Gastroesophageal sphincter (tissue), 4 donors: ENCODE results near the gene CAMSAP1. TPM values are rescaled to one million over a fixed set of nuclear protein-coding genes. Genes with fewer than 3 reads are reported as not detected.

ENCODE experiments used
- ATAC-seq: fragments of 150-250 bp; one replicate; pipeline ENCODE4 v1.9.1; 2016; ENCODE audit warnings: mild to moderate bottlenecking, moderate library complexity
- H3K27ac ChIP-seq, 4 donors: fragments of 200-600 bp; sonication (generic) in 3 of 4; 1 replicate in 3 of 4; 2 replicates in 1 of 4; pipeline ENCODE4 v1.5.1; 2016 to 2019
- H3K27me3 ChIP-seq: fragments of 200-600 bp; sonication (generic); one replicate; pipeline ENCODE4 v1.5.1; 2019
- H3K36me3 ChIP-seq, 2 donors: fragments of 200-600 bp; sonication (generic); one replicate each; pipeline ENCODE4 v1.5.1; 2019; ENCODE audit warnings: control low read depth in 1 of 2
- H3K4me1 ChIP-seq, 3 donors: fragments of 200-600 bp; sonication (generic); 1 replicate in 2 of 3; 2 replicates in 1 of 3; pipeline ENCODE4 v1.5.1; 2016 to 2019; ENCODE audit warnings: control low read depth in 2 of 3
- H3K4me3 ChIP-seq, 2 donors: fragments of 200-600 bp; sonication (generic); one replicate each; pipeline ENCODE4 v1.5.1; 2019; ENCODE audit warnings: mild to moderate bottlenecking in 1 of 2, moderate library complexity in 1 of 2
- H3K9me3 ChIP-seq, 3 donors: fragments of 200-600 bp; sonication (generic); one replicate each; pipeline ENCODE4 v1.5.1; 2017 to 2019; ENCODE audit warnings: control low read depth in 2 of 3
- EP300 ChIP-seq: sonication (generic); formaldehyde crosslinking; IDR thresholded peaks from one replicate; pipeline ENCODE4 v1.6.1; 2017; ENCODE audit warnings: antibody characterized with exemption, mild to moderate bottlenecking
- POLR2A ChIP-seq, 2 donors: fragments of 450-650 bp; IDR thresholded peaks; one replicate each; pipeline ENCODE4 v1.6.1; 2017; ENCODE audit warnings: antibody characterized with exemption in 2 of 2, mild to moderate bottlenecking in 2 of 2, moderate library complexity in 1 of 2
- POLR2AphosphoS5 ChIP-seq: sonication (generic); formaldehyde crosslinking; IDR thresholded peaks from one replicate; pipeline ENCODE4 v1.6.1; 2017; ENCODE audit warnings: antibody characterized with exemption
- WGBS, 2 donors: methylation state at CpG; one replicate each; pipeline ENCODE4 v1.1.5; 2018; ENCODE audit warnings: low coverage in 1 of 2; 5-methylcytosine and 5-hydroxymethylcytosine counted together
- total RNA-seq, 4 donors: library from RNA; depleted of rRNA; stranded (reverse); fragments of >200 nt; gene quantifications; one replicate each; pipeline ENCODE4 v1.1.0, GENCODE V29; 2016
- TF ChIP-seq, protein P1 (sequence below), 4 experiments: fragments of 200-600 bp in 2 of 4; fragments of 450-650 bp in 2 of 4; sonication (generic) in 1 of 4; IDR thresholded peaks; one replicate each; pipeline ENCODE4 v1.5.1; 2017 to 2019; ENCODE audit warnings: antibody characterized with exemption in 4 of 4, mild to moderate bottlenecking in 2 of 4, moderate library complexity in 2 of 4

CAMSAP1 gene
- total RNA-seq, 4 donors from 2014 or later = 27.5 to 49.2 (median 28.2) TPM

DNA sequence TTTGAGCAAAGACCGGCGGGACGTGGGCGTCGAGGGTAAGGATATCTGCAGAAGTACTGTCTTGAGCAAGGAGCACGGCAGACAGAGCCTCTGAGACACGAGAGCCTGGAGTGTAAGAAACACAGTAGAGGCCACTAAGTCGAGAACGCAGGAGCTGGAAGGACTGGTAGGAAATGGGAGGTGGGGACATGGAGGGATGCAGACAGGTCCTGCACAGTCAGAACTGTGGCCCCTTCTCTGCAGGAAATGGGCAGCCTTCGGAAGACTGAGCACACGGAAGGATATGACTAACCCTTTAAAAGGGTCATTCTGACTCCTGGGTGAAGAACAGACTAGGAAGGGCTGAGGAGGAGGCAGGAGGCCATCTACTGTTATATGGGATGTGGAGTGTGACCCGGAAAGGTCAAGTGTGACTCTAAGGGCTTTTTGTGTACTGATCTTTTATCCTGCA is 1.4 kb upstream of the CAMSAP1 start:
- H3K36me3 ChIP-seq = peaks cover 0 to 34% of the 10 kb centered on the region in 2 donors
- peak overlapping the region in 1 of 2 donors; percentile 93 for H3K4me3 ChIP-seq
- no peak overlapping the region for H3K27ac ChIP-seq
- no peak for TF ChIP-seq POLR2A (IDR thresholded peaks at IDR 0.05)
- TF ChIP-seq, protein P1, sequence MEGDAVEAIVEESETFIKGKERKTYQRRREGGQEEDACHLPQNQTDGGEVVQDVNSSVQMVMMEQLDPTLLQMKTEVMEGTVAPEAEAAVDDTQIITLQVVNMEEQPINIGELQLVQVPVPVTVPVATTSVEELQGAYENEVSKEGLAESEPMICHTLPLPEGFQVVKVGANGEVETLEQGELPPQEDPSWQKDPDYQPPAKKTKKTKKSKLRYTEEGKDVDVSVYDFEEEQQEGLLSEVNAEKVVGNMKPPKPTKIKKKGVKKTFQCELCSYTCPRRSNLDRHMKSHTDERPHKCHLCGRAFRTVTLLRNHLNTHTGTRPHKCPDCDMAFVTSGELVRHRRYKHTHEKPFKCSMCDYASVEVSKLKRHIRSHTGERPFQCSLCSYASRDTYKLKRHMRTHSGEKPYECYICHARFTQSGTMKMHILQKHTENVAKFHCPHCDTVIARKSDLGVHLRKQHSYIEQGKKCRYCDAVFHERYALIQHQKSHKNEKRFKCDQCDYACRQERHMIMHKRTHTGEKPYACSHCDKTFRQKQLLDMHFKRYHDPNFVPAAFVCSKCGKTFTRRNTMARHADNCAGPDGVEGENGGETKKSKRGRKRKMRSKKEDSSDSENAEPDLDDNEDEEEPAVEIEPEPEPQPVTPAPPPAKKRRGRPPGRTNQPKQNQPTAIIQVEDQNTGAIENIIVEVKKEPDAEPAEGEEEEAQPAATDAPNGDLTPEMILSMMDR (IDR thresholded peaks at IDR 0.05) = no peak
- TF ChIP-seq POLR2AphosphoS5 = no peak
- TF ChIP-seq EP300 = no peak
- no peak for ATAC-seq
- 86 to 92% methylated on average over 9 to 12 of the region's 12 CpGs for WGBS, 2 donors
- H3K9me3 ChIP-seq = peaks cover 0 to 15% (median 0%) of the 10 kb centered on the region in 3 donors
- H3K4me1 ChIP-seq = peaks cover 0 to 48% (median 22%) of the 10 kb centered on the region in 3 donors
- no peaks in the 10 kb centered on the region for H3K27me3 ChIP-seq

DNA sequence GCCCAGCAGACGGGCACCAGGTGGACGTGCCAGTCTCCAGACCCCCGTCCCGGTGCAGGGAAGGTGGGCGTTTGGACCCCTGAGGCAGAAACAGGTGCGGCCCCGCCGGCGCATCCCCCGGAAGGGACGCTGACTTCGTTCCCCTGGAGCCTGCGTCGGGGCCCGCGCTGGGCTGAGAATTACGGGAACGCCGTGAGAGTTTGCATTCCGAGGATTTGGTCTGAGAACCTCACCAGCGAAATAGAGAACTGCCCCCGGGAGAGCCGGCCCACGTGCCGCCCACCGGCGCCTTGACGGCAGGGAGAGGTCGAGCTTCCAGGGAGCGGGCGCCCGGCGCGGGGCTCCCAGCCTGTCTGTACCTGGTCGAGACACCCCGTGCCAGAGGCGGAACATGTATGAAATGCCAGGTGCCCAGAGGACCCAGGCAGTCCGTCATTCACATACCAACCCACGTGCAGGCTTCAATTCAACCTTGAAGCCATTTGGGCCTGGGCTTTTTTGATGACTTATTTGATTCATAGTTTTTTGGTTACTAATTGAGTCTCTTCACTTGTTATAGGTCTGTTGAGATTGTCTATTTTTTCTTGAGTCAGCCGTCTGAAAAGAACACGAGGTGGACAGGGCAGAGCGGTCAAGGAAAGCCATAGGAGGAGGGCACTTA is 877 bp upstream of the CAMSAP1 start:
- no peak for ATAC-seq
- H3K27ac ChIP-seq = peak overlapping the region; percentile 34 to 89 (median 84)
- peak overlapping the region; percentile 83 to 93 for H3K4me3 ChIP-seq
- H3K36me3 ChIP-seq = peaks cover 0 to 28% of the 10 kb centered on the region in 2 donors
- peaks cover 0 to 9% (median 0%) of the 10 kb centered on the region in 3 donors for H3K9me3 ChIP-seq
- H3K4me1 ChIP-seq = peaks cover 0 to 53% (median 22%) of the 10 kb centered on the region in 3 donors
- H3K27me3 ChIP-seq = no peaks in the 10 kb centered on the region
- WGBS, 2 donors = 0 to 100% methylated on average over 1 to 2 of the region's 42 CpGs
- TF ChIP-seq, protein P1 (IDR thresholded peaks at IDR 0.05) = no peak
- TF ChIP-seq POLR2AphosphoS5 (no peak), EP300 (no peak), POLR2A (IDR thresholded peaks at IDR 0.05) (no peak)

DNA sequence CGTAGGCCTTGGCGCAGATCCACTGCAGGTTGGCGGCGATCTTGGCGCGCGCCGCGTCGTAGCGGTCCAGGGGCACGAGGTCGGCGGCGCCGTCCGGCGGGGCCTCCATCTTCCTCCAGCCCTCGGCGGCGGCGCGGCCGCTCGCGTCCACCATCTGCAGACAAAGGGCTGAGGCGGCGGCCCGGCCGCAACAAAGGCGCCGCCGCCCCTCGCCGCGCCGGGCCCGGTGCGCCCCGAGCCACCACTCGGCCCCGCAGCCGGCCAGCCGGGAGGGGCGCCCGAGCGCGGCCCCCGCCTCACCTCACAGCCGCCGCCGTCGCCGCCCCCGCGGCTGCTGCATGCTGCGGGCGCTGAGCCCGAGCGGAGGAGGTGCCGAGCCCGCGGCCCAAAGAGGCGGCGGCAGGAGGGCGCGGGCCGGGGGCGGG is 328 bp downstream of the CAMSAP1 start:
- Histone ChIP-seq H3K4me3 (peak overlapping the region; percentile 84 to 93), H3K4me1 (peaks cover 0 to 64% (median 22%) of the 10 kb centered on the region in 3 donors), H3K9me3 (no peaks in the 10 kb centered on the region), H3K27ac (peak overlapping the region in 3 of 4 donors; percentile 77 to 87 (median 85)), H3K36me3 (peaks cover 0 to 16% of the 10 kb centered on the region in 2 donors), H3K27me3 (no peaks in the 10 kb centered on the region)
- peak; percentile 12 for ATAC-seq
- TF ChIP-seq, protein P1 (IDR thresholded peaks at IDR 0.05) = no peak
- TF ChIP-seq POLR2AphosphoS5 (no peak), EP300 (no peak), POLR2A (IDR thresholded peaks at IDR 0.05) (no peak)
- WGBS, 2 donors = no CpG with 5 or more reads among the region's 69 CpGs

DNA sequence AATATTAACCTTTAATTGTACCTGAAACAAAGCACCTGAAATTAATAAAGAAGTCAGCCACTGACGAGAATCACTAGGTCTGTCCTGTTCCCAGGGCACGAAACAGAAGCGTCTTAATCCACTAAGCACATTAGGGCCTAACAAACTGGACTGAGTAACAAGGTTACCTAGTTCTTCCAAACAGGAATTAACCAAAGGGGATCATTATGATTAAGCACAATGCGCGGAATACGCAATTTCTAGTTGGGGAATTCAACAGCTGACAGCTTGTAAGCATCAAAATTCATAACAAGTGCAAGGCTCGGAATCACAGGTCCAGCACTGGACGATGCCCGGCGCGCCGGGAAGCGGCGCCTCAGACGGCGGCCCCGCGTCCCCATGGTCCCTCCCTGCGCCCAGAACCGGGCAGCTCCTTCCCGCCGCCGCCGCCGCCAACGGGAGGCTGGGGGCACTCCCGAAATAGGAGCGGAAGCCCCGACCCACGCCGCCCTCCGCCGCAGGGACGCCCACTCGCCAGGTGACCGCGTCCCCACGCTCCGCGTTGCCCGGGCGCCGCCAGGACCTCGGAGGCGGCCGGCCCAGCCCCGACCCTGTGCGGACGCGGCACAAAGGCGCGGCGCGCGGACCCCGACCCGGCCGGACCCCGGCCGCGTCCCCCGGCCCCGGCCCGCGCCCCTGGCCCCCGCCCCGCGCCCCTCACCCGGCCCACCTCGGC is 898 bp downstream of the CAMSAP1 start:
- H3K27ac ChIP-seq = peak overlapping the region; percentile 54 to 87 (median 81)
- H3K4me1 ChIP-seq = peaks cover 0 to 64% (median 22%) of the 10 kb centered on the region in 3 donors
- no peaks in the 10 kb centered on the region for H3K9me3 ChIP-seq
- 0 to 3% methylated on average over 7 to 8 of the region's 70 CpGs for WGBS, 2 donors
- H3K27me3 ChIP-seq = no peaks in the 10 kb centered on the region
- H3K4me3 ChIP-seq = peak overlapping the region; percentile 84 to 93
- H3K36me3 ChIP-seq = peaks cover 0 to 11% of the 10 kb centered on the region in 2 donors
- TF ChIP-seq, protein P1 (IDR thresholded peaks at IDR 0.05) = no peak
- no peak for TF ChIP-seq EP300
- TF ChIP-seq POLR2A (IDR thresholded peaks at IDR 0.05) = no peak
- peak; percentile 41 for TF ChIP-seq POLR2AphosphoS5
- peak; percentile 6 for ATAC-seq
